GM18951 (cell line): ENCODE results near the gene ACSS3.
"Not testable (repeated sequence)": the region's sequence is repeated elsewhere in the genome, so short reads cannot be mapped to it uniquely, and the experiment has no call there.

Source experiments
- POLR2A ChIP-seq: IDR thresholded peaks from 4 replicates; pipeline ENCODE4 v1.6.1; 2011; ENCODE audit warnings: mild to moderate bottlenecking; ENCODE audit not compliant: insufficient read length, insufficient read depth; ENCODE audit errors: extremely low read depth
- in situ Hi-C: fragments of 300-500 bp; cut with MboI; formaldehyde crosslinking; loops from one replicate; pipeline ENCODE4 v1.12.0; 2022; ENCODE audit warnings: low sequenced_read_pairs, mixed read lengths, inconsistent platforms; ENCODE audit not compliant: unreplicated experiment

Gene ACSS3

GRCh38 chr12:81083906-81084513 is 6.1 kb downstream of the ACSS3 start:
- TF ChIP-seq POLR2A: no peak
- in situ Hi-C loops: no loop called here

GRCh38 chr12:81084811-81085350 is 7.0 kb downstream of the ACSS3 start:
- TF ChIP-seq POLR2A: no peak
- in situ Hi-C loops: no loop called here

- TF ChIP-seq POLR2A: no peak
- in situ Hi-C loops: no loop called here
Observed at GRCh38 chr12:81085832-81086231, 8.0 kb downstream of the ACSS3 start.

DNA sequence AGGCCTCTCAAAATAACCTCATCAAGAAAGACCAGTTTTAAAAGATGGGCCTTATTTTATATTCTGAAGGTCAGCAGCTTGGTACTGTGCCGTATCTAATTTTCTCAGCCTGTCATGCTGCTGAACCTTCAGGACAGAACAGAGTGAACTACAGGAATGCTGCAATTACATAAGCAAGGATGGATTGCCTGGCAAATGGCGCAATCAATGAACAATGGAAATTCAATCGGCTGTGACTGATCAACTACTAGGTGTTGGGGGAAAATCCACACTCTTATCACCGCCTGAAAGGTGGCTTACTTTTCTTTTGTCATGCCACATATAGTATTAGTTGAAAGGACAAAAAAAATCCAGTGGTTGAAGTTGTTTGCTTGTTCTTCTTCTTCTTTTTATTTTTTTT is 8.5 kb downstream of the ACSS3 start:
- TF ChIP-seq POLR2A: no peak
- in situ Hi-C loops: no loop called here

- no peak for TF ChIP-seq POLR2A
- in situ Hi-C loops: no loop called here
Observed at GRCh38 chr12:81088221-81088620, 10.3 kb downstream of the ACSS3 start.

GRCh38 chr12:81089412-81089811 is 11.5 kb downstream of the ACSS3 start:
- no peak for TF ChIP-seq POLR2A
- in situ Hi-C loops: no loop called here

DNA sequence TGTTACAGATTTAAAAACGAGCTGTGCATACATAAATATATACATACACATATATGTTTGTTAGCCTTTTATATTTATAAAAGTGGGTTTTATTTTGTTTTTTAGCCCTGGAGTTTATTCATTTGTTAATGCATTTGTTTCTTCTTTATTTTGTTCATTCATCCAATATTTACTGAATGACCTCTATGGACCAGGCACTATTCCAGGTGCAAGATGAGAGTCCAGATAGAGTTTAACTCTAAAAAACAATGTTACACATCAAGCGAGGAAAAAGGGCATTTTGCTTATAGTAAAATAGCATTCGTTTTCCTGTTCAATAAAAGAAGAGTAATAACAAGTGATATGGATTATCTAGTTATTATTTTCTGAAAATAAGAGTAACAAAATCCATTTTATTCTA is 14.2 kb downstream of the ACSS3 start:
- in situ Hi-C loops: no loop called here

DNA sequence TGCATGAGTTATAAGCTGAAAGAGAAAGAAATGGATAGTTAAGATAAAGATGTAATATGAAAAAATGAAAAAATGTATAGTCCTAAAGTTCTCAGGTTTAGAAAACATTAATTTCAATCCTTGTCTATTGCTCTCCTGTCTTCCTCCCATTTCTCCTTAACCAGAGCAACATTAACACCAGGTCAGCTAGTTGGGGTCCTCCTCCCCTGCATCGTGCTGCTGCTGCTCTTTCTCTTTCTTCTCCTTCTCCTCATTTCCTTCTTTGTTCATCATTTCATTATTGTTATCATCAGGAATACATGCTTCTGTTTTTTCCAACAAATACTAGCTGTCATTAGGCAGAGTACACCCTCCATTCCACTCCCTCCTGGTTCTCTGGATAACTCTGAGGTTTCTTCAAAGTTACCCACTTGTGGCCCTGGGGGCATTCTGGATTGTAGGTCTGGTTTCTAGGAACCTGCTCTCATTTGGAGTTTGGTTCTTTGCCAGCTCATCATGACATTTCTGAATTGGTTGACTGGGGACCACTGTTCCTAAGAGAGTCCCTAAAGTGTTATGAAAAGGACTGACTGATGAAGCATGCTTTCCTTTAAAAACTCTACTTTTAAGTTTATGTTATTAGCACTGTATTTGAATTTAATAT is 17.0 kb downstream of the ACSS3 start:
- no peak for TF ChIP-seq POLR2A
- in situ Hi-C loops: no loop called here

More for the DNA sequence above, 14.2 kb downstream of the ACSS3 start:
- TF ChIP-seq POLR2A: no peak

- in situ Hi-C loops: no loop called here
- no peak for TF ChIP-seq POLR2A
Observed at GRCh38 chr12:81095501-81096232, 17.8 kb downstream of the ACSS3 start.

GRCh38 chr12:81105687-81106086 is 27.8 kb downstream of the ACSS3 start:
- TF ChIP-seq POLR2A: no peak
- in situ Hi-C loops: no loop called here

GRCh38 chr12:81114226-81114625 is 36.3 kb downstream of the ACSS3 start:
- TF ChIP-seq POLR2A: no peak
- in situ Hi-C loops: no loop called here

DNA sequence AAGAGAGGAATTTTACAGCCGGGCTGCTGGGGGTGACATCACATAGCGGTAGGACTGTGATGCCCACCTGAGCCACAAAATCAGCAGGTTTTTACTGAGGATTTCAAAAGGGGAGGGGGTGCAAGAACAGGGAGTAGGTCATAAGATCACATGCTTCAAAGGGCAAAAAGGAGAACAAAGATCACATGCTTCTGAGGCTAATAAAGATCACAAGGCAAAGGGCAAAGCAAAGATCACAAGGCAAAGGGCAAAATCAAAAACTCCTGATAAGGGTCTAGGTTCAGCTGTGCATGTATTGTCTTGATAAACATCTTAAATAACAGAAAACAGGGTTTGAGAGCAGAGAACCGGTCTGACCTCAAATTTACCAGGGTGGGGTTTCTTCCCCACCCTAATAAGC is 41.2 kb downstream of the ACSS3 start:
- in situ Hi-C loops: not testable (repeated sequence)

DNA sequence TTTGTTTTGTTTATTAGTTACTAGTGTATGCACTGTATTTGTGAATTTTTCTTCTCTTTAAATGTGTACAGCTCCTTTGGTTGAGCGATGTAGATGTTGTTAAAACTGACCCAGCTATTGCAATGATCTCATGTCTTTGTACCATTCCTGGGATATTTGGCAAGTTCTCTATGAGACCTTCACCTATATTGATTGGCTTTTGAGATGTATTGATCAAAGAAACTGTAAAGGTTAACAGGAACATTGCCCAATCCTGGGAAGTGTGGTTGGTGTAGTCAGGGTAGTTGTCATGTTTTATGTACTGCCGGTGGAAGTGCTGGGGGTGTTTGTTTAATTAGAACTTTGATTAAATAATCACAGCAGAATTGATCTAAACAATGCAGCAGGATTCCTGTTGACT is 43.1 kb downstream of the ACSS3 start:
- TF ChIP-seq POLR2A: no peak
- in situ Hi-C loops: no loop called here

GRCh38 chr12:81123611-81124010 is 45.7 kb downstream of the ACSS3 start:
- TF ChIP-seq POLR2A: no peak
- in situ Hi-C loops: no loop called here
